ENCODE results near the gene BST1. TPM values are rescaled to one million over a fixed set of nuclear protein-coding genes. Genes with fewer than 3 reads are reported as not detected.

BST1 gene
- total RNA-seq, 1 donor from 2014 or later, result 43.2 TPM

GRCh38 chr4:15774020-15774420 is 71.2 kb downstream of the BST1 start:
- DNase-seq (ENCODE audit: extremely low read depth, low read depth, low spot score), result no peak

GRCh38 chr4:15776871-15777648 is 74.2 kb downstream of the BST1 start:
- no peak for DNase-seq (ENCODE audit: extremely low read depth, low read depth, low spot score)

GRCh38 chr4:15777697-15778288 is 74.9 kb downstream of the BST1 start:
- no peak for DNase-seq (ENCODE audit: extremely low read depth, low read depth, low spot score)

- DNase-seq (ENCODE audit: extremely low read depth, low read depth, low spot score), result no peak
These were observed 75.7 kb downstream of the BST1 start, which contains the start of gene CD38 for GRCh38 chr4:15778289-15779241. Gene CD38, plus strand, starts transcription at chr4:15778328. Its CDS starts 87 bp downstream, at chr4:15778415.

- DNase-seq (ENCODE audit: extremely low read depth, low read depth, low spot score), result peak; percentile 22
These were observed 76.4 kb downstream of the BST1 start for GRCh38 chr4:15779306-15779705.

GRCh38 chr4:15779809-15780208 is 76.9 kb downstream of the BST1 start:
- DNase-seq (ENCODE audit: extremely low read depth, low read depth, low spot score), result no peak

GRCh38 chr4:15781427-15782095 is 78.7 kb downstream of the BST1 start:
- no peak for DNase-seq (ENCODE audit: extremely low read depth, low read depth, low spot score)

Other genes with a start within 250 kb of the BST1 start
- 21.1 and 23.2 TPM in 2 replicates for gene CC2D2A, start 233.2 kb upstream of the BST1 start, total RNA-seq
- 75.7 and 83.3 TPM in 2 replicates for gene FBXL5, start 47.7 kb upstream of the BST1 start, total RNA-seq
- gene FAM200B, start 21.2 kb upstream of the BST1 start, total RNA-seq, result 38.7 and 40.2 TPM in 2 replicates
- 1.6 and 3.2 TPM in 2 replicates for gene CD38, start 75.3 kb downstream of the BST1 start, total RNA-seq
- gene FGFBP1, start 235.7 kb downstream of the BST1 start, total RNA-seq, result not detected in 2 replicates

All from glomerular endothelial cell (primary cell).